Cardiac muscle cell (in vitro differentiated cells and primary cell): ENCODE results near the gene CELF2. TPM values are rescaled to one million over a fixed set of nuclear protein-coding genes. Genes with fewer than 3 reads are reported as not detected.

Source experiments
- DNase-seq, 2 donors: peaks; one replicate each; pipeline versions ENCODE4 v3.0.0 to v3.0.0-alpha.2; 2010 to 2017; ENCODE audit warnings: low read depth in 1 of 2, low spot score in 1 of 2
- H3K27ac ChIP-seq: fragments of 200-600 bp; sonication (generic); 2 replicates; pipeline ENCODE4 v1.5.1; 2016
- H3K27me3 ChIP-seq: fragments of 200-600 bp; sonication (generic); 2 replicates; pipeline ENCODE4 v1.6.0; 2016; ENCODE audit warnings: control low read depth
- H3K36me3 ChIP-seq: fragments of 200-600 bp; sonication (generic); 2 replicates; pipeline ENCODE4 v1.5.1; 2016; ENCODE audit warnings: control low read depth
- H3K4me1 ChIP-seq: fragments of 200-600 bp; sonication (generic); 2 replicates; pipeline ENCODE4 v1.8.1; 2017; ENCODE audit warnings: low read depth, mild to moderate bottlenecking, mixed run types
- H3K4me3 ChIP-seq: fragments of 200-600 bp; sonication (generic); 2 replicates; pipeline ENCODE4 v1.5.1; 2016; ENCODE audit warnings: mild to moderate bottlenecking
- H3K9me3 ChIP-seq: fragments of 200-600 bp; sonication (generic); 2 replicates; pipeline ENCODE4 v1.5.1; 2017; ENCODE audit warnings: low read depth, mild to moderate bottlenecking, control low read depth
- polyA plus RNA-seq: library from polyadenylated mRNA; unstranded; fragments of >200 nt; fragmentation: Nextera tagmentation; extraction: Ambion mirVana; gene quantifications from 2 replicates; pipeline ENCODE4 v1.2.1, GENCODE V29; 2016
- total RNA-seq: library from RNA; depleted of rRNA; stranded (reverse); fragments of >200 nt; gene quantifications from 2 replicates; pipeline ENCODE4 v1.2.3, GENCODE V29; 2016
- TF ChIP-seq, protein P1 (sequence below): IDR thresholded peaks from 2 replicates; pipeline ENCODE4 v1.5.1; 2012; ENCODE audit warnings: low read depth, mild to moderate bottlenecking, low read length

The CELF2 gene
- total and polyA plus RNA-seq, 2 experiments from 2014 or later = 66.9 to 82.7 TPM

DNA sequence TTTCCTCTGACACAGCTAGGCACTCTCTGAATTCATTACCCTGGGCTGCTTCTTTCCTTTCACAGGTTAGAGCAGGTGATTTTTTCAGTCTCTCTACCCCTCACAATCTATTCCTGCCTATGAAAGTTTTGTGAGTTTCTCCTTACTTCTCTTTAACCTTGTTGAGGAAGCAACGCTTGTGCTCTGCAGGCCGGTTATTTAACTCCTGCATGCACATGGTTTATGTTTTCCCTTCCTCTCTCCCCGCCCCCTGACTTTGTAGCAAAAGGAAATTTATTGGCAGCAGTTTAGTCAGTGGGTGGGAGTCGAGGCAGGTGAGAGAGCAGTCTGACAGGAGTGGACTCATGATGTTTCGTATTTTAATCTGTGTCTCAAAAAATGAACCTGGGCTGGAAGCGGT lies 91.9 kb downstream of the CELF2 start:
- Histone ChIP-seq H3K36me3 (no peaks in the 10 kb centered on the region), H3K4me3 (no peak overlapping the region), H3K27me3 (no peaks in the 10 kb centered on the region), H3K9me3 (no peaks in the 10 kb centered on the region), H3K4me1 (peaks cover 33% of the 10 kb centered on the region), H3K27ac (no peak overlapping the region)
- no peak for DNase-seq
- TF ChIP-seq, protein P1, sequence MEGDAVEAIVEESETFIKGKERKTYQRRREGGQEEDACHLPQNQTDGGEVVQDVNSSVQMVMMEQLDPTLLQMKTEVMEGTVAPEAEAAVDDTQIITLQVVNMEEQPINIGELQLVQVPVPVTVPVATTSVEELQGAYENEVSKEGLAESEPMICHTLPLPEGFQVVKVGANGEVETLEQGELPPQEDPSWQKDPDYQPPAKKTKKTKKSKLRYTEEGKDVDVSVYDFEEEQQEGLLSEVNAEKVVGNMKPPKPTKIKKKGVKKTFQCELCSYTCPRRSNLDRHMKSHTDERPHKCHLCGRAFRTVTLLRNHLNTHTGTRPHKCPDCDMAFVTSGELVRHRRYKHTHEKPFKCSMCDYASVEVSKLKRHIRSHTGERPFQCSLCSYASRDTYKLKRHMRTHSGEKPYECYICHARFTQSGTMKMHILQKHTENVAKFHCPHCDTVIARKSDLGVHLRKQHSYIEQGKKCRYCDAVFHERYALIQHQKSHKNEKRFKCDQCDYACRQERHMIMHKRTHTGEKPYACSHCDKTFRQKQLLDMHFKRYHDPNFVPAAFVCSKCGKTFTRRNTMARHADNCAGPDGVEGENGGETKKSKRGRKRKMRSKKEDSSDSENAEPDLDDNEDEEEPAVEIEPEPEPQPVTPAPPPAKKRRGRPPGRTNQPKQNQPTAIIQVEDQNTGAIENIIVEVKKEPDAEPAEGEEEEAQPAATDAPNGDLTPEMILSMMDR = no peak

DNA sequence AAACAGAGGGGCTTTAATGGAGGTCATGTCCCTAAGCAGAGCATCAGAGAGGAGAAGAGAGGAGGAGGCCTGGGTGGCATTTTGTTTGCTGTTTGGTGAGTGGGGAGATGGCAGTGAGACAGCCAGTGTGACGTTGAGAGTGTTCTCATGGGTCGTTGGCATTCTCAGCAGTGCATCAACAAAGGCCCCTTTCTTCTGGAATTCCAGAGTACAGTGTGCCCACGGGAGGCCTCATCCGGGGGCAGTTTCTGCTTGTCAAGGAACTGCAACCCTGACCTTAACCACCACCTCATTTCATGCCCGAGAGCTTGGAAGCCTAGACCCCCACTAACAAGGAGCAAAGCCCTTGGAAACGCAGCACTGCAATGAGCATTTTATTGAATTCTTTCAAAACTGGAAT lies 92.9 kb downstream of the CELF2 start:
- TF ChIP-seq, protein P1 = no peak
- DNase-seq = no peak
- no peaks in the 10 kb centered on the region for H3K27me3 ChIP-seq

DNA sequence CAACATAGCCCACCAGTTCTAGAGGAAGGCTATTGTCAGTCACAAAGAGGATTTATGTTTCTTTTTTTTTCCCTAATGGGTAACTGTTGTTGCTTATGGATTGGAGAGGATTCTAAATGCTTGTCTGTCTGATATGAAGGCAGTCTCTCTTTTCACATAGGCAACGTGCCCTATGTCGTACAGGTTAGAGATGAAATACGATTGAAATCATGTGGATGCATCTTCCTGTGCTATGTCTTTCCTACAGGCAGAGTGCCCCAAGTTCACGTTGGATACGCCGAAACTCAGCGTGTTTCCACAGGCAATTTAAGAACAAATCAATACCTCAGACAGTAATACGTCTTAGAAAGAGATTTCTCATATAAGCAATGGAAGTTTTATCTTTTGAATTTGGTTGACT lies 93.8 kb downstream of the CELF2 start:
- Histone ChIP-seq H3K36me3 (no peaks in the 10 kb centered on the region), H3K9me3 (no peaks in the 10 kb centered on the region), H3K4me1 (peaks cover 52% of the 10 kb centered on the region), H3K27me3 (no peaks in the 10 kb centered on the region), H3K27ac (peak overlapping the region; percentile 7), H3K4me3 (no peak overlapping the region)
- TF ChIP-seq, protein P1 = no peak
- no peak for DNase-seq

More for the DNA sequence above, 92.9 kb downstream of the CELF2 start:
- H3K27ac ChIP-seq = peak overlapping the region; percentile 7
- no peak overlapping the region for H3K4me3 ChIP-seq
- no peaks in the 10 kb centered on the region for H3K36me3 ChIP-seq
- H3K9me3 ChIP-seq = no peaks in the 10 kb centered on the region
- H3K4me1 ChIP-seq = peaks cover 43% of the 10 kb centered on the region

DNA sequence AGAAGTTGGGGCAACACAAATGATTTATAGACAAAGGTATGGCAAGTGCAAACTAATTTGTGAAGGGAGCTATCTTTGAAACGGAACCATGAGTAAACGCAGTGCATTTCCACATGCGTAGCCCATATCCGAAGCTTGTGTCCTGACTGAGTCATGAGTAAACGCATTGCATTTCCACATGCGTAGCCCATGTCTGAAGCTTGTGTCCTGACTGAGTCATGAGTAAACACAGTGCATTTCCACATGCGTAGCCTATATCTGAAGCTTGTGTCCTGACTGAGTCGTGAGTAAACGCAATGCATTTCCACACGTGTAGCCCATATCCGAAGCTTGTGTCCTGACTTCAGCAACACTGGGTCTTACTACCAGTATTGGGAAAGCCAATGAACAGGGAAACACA lies 95.0 kb downstream of the CELF2 start:
- Histone ChIP-seq H3K27ac (no peak overlapping the region), H3K27me3 (no peaks in the 10 kb centered on the region), H3K4me3 (no peak overlapping the region), H3K36me3 (no peaks in the 10 kb centered on the region), H3K9me3 (no peaks in the 10 kb centered on the region), H3K4me1 (peaks cover 63% of the 10 kb centered on the region)
- TF ChIP-seq, protein P1 = no peak
- no peak for DNase-seq

DNA sequence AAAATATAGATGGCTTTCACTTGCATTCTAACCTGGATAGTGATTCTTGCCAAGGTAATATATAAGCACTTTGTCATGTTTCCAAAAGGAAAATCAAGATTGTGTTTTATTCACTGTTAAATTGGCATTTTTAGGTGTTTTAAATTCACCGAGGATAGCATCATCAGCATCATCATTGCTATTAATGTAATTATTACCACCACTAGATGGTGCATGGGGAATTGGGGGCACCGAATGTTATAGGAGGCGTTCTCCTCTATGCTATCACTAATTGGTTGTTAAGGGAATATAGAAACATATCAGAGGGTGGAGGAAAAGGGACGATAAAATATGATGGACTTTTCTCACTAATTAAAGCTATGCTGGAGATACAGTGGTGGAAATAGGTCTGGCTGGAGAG lies 95.5 kb downstream of the CELF2 start:
- Histone ChIP-seq H3K4me1 (peaks cover 67% of the 10 kb centered on the region), H3K27me3 (no peaks in the 10 kb centered on the region), H3K27ac (peak overlapping the region; percentile 93), H3K36me3 (no peaks in the 10 kb centered on the region), H3K4me3 (no peak overlapping the region), H3K9me3 (no peaks in the 10 kb centered on the region)
- no peak for DNase-seq
- TF ChIP-seq, protein P1 = peak; percentile 3

DNA sequence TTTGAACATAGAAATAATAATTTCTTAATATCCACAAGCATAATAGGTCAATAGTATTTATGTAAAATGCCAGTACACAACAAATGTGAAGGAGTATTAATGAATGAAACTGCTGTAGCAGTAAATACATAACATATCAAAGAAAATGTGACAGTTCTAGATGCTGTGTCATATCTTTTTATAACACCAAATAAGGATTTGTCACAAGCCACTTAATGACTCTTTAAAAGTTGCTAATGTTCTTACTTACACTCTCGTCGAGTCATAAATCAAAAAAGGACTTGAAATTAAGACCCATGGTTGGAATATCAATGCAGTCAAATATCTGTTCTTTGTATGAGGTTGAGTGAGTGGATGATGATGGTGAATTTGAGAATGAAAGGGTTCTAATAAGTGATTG lies 96.6 kb downstream of the CELF2 start:
- H3K27ac ChIP-seq = peak overlapping the region; percentile 93
- H3K4me3 ChIP-seq = no peak overlapping the region
- no peaks in the 10 kb centered on the region for H3K27me3 ChIP-seq
- H3K36me3 ChIP-seq = no peaks in the 10 kb centered on the region
- no peaks in the 10 kb centered on the region for H3K9me3 ChIP-seq
- H3K4me1 ChIP-seq = peaks cover 78% of the 10 kb centered on the region
- TF ChIP-seq, protein P1 = no peak
- DNase-seq = no peak
